Fibroblast of skin of right biceps (primary cell): ENCODE measurements around the gene EML6.

Source experiments
- DNase-seq: peaks from one replicate; pipeline ENCODE4 v3.0.0-alpha.2; 2013

EML6 gene

DNA sequence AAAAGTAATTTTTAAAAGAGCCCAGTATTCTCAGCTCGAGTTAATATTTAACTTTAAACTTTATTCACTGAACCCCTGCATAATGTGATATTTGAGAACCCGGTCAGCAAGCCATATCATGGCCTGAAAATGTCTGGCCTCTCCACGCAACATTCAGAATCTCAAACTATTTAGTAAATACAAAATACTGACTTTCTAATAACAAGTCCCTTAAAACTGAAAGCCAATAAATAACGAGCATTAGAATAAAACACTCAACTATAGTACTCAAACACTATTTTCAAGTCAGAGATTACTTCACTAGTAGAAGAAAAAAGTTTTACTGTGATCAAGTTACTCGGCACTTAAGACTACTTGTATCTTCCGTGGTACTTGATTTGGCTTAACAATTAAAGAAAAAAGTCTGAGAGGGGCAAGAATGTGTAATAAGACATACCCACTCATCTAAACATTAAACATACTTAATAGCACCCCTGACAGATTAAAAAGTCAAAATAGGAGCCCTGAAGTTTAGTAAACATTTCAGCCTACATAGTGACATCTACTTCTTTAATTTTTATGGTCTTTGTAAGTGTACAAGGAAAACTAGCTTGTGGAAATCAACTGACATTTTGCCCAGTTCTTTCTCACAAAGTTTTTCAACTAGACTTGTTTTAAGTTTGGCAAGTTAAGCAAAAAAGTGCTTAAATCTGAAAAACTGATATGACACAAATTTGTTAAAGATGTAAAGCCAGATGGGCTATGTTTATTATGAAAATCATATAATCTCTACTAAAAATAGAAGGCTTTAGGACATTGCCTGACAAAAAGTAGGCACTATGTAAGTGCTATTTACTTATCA lies 288.6 kb downstream of the EML6 start:
- no peak for DNase-seq

DNA sequence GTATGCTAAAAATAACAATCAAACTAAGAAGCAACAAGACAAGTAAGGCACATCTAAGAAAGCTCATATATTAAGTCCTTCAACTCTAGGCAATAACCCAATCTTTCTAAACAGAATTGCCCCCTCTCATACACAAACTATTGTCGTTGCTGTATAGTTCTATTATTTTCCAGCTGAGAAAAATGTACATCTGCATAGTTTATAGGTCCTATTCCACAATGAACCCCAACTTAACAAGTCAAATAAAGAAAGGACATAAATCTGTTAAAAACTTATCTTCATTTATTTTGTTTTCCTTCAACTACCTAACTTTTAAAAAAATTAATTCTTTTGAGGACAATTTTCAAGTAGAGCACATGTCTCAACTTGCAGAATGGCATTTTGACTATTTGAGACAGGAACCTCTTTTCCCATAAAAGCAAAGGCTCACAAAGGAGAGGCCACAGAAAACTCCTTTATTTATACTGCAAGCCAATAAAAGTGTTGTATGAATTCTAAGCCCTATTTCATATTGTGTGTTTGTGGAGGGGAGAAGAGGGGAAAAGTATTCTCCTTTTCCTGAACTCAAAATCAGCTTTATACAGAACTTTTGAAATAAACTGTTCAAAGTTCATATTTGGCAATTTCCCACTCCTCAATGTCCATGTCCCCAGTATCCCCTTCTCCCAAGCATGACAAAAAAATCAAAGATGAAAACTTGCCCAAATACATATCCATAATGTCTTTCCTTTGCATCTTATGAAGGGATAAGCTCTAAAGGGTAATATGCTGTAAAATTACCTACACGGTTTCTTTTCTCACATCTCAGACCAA lies 289.4 kb downstream of the EML6 start:
- no peak for DNase-seq

DNA sequence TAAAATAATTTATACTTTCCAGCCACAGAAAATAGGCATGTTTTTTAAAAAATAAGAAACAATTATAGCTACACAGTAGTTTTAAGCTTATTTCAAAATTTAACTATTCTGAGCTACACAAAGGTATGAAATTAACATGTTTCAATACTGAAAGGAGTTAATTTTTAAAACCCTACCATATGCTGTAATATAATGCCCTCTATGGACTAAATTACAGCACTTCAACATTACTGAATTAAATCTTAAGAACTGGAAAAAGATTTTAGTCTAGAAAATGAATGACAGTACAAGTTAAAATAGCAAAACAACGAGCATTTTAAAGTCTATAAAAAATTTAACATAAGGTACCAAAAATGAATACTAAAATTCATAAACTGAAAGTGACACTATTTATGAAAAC lies 290.5 kb downstream of the EML6 start:
- no peak for DNase-seq

DNA sequence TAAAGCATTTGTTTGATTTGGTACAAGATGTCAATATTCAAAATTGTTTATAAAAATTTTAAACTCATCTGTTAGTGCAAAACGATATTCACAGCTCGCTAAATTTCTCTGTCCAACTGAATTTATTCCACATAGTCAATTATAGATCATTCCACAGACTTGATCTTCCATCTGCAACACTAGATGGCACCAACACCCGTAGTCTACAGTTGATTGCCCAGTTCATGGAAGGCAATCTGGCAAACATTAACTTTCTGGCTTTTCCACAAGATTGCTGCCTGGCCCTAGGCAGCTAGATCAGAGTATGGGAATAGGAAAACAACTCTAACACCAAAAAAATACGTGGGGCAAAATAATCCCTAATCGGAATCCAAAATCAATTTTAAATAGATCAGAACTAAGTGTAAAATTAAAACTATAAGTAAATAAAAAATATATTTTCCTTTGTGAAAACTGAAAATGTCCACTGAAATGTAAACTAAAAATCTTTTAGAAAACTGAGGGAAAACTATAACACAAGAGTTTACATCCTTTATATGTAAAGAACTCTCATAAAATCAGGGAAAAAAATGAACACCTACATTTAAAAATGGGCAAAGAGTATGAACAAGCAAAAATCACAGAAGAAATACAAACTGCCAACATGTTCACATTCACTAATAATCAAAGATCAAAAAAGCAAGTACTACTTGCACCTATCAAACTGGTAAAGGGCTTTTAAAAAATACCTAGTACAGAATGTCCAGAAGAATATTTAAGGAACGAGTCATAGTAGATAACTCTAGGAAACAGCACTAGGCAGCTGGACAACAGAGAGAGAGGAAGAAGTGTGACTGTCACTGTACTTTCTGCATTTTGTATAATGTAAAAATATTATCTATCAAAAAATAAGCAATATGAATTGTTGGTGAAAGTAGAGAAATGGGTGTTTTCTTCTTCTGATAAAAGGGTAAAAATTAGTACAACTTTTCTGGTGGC lies 291.8 kb downstream of the EML6 start:
- DNase-seq = peak; percentile 74

DNA sequence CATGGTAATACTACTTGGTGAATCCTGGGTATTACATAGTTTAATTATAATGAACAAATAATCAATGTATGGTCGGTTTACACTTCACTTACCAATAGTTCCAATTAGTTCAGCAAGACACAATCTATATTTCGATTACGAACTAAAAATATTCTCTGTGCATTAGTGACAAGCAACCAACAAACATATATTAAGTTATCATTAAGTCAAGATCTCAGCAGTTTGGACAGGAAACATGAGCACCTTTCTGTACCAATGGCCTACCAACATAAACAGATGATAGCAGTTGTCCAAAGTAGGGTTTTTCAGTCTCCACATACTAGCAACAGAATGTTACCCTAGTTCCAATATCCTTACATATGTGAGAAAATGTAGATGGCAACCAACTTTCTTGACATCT lies 294.0 kb downstream of the EML6 start:
- DNase-seq = no peak

DNA sequence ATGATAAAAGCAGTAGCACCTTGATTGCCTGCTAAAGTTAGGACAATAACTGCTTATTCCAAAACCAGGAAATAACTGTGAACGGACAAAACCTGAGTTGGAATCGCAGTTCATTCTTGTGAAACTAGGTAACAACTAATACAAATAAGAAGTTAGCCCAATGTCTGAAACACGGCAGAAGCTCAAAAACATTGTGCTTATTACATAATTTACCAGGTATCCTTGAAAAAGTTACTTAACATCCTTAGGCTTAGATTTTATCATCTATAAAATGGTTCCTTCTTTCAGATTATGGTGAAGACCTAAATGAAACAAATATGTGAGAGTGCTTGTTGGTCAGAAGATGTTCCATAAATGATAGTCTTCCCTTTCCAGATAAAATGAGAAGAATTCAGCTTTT lies 294.4 kb downstream of the EML6 start:
- no peak for DNase-seq

DNA sequence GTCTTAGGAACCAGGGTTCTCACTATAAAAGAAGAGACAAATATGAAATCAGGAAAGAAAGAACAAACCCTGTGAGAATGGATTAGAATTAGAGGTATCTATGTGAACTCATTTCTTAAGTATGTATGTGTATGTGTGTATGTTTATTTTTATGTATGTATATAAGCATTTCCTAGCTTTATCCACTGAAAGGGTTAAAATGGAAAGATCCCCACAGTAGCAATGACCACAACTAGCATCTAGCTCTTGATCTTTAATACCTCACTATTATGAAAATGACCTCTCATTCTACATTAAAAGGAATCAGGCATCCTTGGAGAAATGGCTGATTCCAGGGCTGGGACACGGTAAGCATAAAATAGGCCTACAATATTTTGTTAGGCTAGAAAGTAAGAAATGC lies 295.2 kb downstream of the EML6 start:
- DNase-seq = no peak

DNA sequence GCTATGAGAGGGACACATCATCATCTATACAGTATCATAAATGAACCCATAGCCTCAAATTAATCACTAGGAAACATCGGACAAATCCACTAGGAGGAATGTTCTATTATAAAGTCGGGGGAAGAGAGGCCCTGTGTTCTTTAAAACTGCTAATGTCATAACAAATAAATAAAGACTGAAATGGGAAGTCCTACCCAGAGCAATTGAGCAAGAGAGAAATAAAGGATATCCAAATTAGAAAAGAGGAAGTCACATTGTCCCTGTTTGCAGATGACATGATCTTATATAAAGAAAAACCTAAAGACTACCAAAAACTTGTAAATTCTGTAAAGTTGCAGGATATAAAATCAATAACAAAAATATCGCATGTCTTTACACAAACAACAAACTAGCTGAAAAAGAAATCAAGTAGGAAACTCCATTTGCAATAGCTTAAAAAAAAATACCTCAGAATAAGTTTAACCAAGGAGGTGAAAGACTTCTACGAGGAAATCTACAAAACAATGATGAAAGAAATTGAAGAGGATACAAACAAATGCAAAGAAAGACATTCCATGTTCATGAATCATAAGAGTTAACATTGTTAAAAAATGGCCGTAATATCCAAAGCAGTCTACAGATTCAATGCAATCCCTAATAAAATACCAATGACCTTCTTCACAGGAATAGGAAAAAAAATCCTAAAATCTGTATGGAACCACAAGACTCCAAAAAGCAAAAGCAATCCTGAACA lies 296.2 kb downstream of the EML6 start:
- peak; percentile 25 for DNase-seq
